ENCODE results near the gene CHAMP1.

Gene CHAMP1

GRCh38 chr13:114272977-114273376 is 41.3 kb upstream of the CHAMP1 start:
- no peak overlapping the region for H3K4me3 ChIP-seq (ENCODE audit: control insufficient read depth, low read depth, low read length)
- no peak for TF ChIP-seq CTCF (conservative IDR thresholded peaks at IDR 0.05; ENCODE audit: control insufficient read depth, insufficient read depth, low read depth, low read length)
- no peak for DNase-seq (ENCODE audit: low read depth)

DNA sequence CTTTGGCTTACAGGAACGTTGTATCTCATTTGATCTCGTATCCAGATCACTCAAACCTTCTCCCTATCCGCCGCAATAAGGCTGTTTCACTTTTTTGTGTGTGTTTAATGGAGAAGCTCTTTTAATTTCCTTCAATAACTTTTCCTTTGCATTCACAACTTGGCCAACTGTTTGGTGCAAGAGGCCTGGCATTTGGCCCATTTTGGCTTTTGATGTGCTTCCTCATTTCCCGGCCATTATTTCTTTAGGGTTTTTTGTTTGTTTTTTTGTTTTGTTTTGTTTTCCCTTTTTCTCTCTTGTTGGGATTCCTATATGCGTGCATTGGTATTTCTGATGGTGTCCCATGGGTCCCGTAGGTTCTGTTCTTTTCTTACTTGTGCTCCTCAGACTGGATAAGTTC is 39.0 kb upstream of the CHAMP1 start:
- no peak overlapping the region for H3K4me3 ChIP-seq (ENCODE audit: control insufficient read depth, low read depth, low read length)
- DNase-seq (ENCODE audit: low read depth), result no peak

DNA sequence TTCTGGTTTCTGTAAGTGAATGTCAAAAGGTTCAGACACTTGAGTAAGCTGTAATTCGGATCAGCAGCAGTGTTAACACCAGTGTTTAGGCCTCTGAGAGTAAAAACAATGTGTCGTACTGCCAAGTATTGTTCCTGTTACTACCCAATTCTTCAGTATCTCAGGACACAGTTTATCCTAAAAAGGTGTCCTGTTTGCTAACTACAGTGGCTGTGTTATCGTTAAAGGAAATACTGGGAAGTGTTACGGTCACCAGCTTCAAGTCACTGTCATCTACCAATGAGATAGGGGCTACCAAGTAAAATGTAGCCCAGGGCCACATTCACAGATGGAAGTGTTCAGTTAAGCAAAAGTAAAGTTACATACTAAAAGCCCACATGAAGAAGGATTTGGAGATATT is 35.2 kb upstream of the CHAMP1 start:
- no peak for TF ChIP-seq CTCF (conservative IDR thresholded peaks at IDR 0.05; ENCODE audit: control insufficient read depth, insufficient read depth, low read depth, low read length)
- DNase-seq (ENCODE audit: low read depth), result no peak
- no peak overlapping the region for H3K4me3 ChIP-seq (ENCODE audit: control insufficient read depth, low read depth, low read length)

More for the DNA sequence above, 39.0 kb upstream of the CHAMP1 start:
- TF ChIP-seq CTCF (conservative IDR thresholded peaks at IDR 0.05; ENCODE audit: control insufficient read depth, insufficient read depth, low read depth, low read length), result no peak

DNA sequence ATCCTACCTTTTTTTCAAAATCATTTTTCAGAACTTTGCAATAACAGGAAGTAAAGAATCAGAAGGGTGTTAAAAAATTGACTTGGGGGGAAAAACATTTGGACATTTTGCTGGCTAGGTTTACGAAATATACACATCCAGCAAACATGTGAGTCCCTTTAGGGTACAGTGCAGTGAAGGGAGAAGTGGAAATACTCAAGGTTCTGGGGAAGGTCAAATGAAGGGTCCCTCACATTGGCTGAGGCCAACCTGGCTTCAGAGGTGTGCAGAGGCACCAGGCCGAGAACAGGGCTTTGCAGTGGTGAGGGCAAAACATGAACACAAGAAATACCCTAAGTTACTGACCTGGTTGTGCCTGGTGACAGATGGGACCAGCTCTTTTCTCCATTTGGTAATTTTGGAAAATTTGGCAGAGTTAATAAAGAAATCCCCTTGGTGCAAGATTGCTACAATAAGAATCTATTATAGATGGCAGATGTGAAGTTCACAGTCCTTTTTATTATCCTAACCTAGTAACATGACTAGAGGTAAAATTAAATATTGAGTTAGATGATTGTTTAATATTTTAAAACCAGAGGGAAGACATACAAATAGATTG is 34.4 kb upstream of the CHAMP1 start:
- DNase-seq (ENCODE audit: low read depth), result no peak
- TF ChIP-seq CTCF (conservative IDR thresholded peaks at IDR 0.05; ENCODE audit: control insufficient read depth, insufficient read depth, low read depth, low read length), result no peak

GRCh38 chr13:114281351-114282040 is 32.8 kb upstream of the CHAMP1 start, which contains the start of gene UPF3A:
Gene UPF3A, plus strand, starts transcription at chr13:114281601. Its CDS starts 39 bp downstream, at chr13:114281640.
- no peak for TF ChIP-seq CTCF (conservative IDR thresholded peaks at IDR 0.05; ENCODE audit: control insufficient read depth, insufficient read depth, low read depth, low read length)
- DNase-seq (ENCODE audit: low read depth), result peak; percentile 88
- peak within 1 kb of the TSS; percentile 80 for H3K4me3 ChIP-seq (ENCODE audit: control insufficient read depth, low read depth, low read length)

More for the DNA sequence above, 34.4 kb upstream of the CHAMP1 start:
- no peak overlapping the region for H3K4me3 ChIP-seq (ENCODE audit: control insufficient read depth, low read depth, low read length)

DNA sequence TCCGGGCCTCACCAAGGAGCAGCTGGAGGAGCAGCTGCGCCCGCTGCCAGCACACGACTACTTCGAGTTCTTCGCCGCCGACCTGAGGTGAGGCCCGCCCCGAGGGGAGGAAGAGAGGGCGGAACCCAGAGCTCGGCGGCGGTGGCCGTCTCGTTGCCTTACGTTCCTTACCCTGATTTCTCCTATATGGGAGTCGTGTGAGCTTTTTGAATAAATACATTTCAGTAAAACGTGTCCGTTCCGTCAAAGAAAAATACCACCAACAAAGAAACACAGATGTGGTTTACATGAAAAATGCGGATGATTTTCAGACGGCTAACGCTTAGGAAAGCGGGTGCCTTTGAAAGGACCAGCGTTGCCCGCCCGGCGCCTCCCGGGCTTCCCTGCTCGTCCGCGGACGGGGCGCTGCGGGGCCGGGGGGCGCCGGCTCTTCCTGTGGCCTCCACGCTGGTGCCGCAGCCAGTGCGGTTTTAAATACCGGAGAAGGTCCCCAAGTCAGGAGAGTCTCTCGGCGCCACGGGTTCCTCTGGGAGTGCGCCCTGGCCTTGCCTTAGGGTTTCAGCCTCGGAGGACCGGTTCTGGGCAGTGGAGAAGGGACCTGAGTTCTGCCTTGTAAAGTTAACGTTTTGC is 32.1 kb upstream of the CHAMP1 start:
- peak; percentile 61 for DNase-seq (ENCODE audit: low read depth)

More for the DNA sequence above, 32.1 kb upstream of the CHAMP1 start:
- H3K4me3 ChIP-seq (ENCODE audit: control insufficient read depth, low read depth, low read length), result peak overlapping the region; percentile 80
- no peak for TF ChIP-seq CTCF (conservative IDR thresholded peaks at IDR 0.05; ENCODE audit: control insufficient read depth, insufficient read depth, low read depth, low read length)

All from fibroblast of mammary gland (primary cell).